Measurements from ENCODE around the gene IDNK.

Gene IDNK

DNA sequence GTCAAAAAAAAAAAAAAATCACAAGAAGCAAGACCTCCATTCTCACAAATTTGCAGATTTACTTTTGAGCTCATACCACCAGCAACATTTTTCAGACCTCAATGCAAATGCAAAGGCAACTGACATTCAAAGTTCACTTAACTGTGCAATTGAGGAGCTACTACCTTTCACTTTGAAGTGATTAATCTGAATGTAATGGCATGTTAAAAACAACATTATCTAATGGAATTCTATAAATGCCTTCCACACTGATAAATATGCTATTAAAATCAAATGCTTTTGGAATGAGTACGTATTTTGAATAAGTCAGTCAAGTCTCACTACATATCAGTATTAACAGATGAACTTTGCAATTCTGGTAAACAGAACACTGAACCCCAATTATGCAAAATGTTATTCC, 52.5 kb downstream of the IDNK start:
- Histone ChIP-seq H3K27me3 (ENCODE audit: insufficient read depth, low read length) (no peaks in the 10 kb centered on the region), H2AFZ (ENCODE audit: low read depth, low read length) (no peak overlapping the region), H3K36me3 (ENCODE audit: insufficient read depth, low read length) (peaks cover 72% of the 10 kb centered on the region), H3K4me1 (ENCODE audit: insufficient read depth, low read length) (no peaks in the 10 kb centered on the region), H3K9me3 (ENCODE audit: low read length) (no peaks in the 10 kb centered on the region), H3K4me3 (ENCODE audit: low read length) (no peak overlapping the region)

DNA sequence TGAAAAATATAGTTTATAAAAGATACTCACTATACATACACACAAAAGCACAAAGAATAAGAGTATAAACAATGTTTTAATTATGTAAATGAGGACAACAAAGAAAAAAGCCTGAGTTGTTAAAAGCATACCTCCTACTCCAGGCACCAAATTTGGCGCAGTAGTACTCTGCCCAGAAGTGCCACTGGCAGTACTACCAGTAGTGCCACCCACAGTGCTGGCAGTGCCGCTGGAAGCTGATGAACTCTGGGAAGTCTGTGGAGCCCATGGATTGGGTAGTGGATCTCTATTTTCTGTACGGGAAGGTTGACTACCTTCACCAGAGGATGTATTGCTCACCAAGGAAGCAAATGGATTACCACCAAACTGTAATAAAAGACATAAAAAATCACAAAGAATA, 54.7 kb downstream of the IDNK start:
- peaks cover 67% of the 10 kb centered on the region for H3K36me3 ChIP-seq (ENCODE audit: insufficient read depth, low read length)
- H3K4me1 ChIP-seq (ENCODE audit: insufficient read depth, low read length) = no peaks in the 10 kb centered on the region
- no peak overlapping the region for H3K4me3 ChIP-seq (ENCODE audit: low read length)
- H3K27me3 ChIP-seq (ENCODE audit: insufficient read depth, low read length) = no peaks in the 10 kb centered on the region
- H3K9me3 ChIP-seq (ENCODE audit: low read length) = no peaks in the 10 kb centered on the region
- no peak overlapping the region for H2AFZ ChIP-seq (ENCODE audit: low read depth, low read length)

DNA sequence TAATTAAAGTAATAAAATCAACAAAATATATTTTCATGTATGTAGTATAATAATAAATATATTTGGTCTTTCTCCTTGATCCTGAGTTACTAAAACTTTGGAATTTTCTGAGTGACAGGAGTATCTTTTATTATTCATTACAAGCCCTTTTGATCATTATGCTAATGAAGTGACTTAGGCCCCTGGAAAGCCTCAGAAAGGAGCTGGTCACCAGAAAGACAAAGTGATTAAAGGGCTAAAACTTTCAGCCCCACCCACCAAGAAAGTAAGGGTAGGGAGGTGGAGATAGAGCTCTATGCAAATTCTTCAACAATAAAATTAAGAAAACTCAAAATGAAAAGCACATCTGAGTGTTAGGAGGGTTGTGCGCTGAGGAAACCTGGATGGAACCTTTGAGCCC, 57.3 kb downstream of the IDNK start:
- H3K9me3 ChIP-seq (ENCODE audit: low read length) = no peaks in the 10 kb centered on the region
- H2AFZ ChIP-seq (ENCODE audit: low read depth, low read length) = no peak overlapping the region
- no peaks in the 10 kb centered on the region for H3K4me1 ChIP-seq (ENCODE audit: insufficient read depth, low read length)
- H3K4me3 ChIP-seq (ENCODE audit: low read length) = no peak overlapping the region
- no peaks in the 10 kb centered on the region for H3K27me3 ChIP-seq (ENCODE audit: insufficient read depth, low read length)
- H3K36me3 ChIP-seq (ENCODE audit: insufficient read depth, low read length) = peaks cover 58% of the 10 kb centered on the region

DNA sequence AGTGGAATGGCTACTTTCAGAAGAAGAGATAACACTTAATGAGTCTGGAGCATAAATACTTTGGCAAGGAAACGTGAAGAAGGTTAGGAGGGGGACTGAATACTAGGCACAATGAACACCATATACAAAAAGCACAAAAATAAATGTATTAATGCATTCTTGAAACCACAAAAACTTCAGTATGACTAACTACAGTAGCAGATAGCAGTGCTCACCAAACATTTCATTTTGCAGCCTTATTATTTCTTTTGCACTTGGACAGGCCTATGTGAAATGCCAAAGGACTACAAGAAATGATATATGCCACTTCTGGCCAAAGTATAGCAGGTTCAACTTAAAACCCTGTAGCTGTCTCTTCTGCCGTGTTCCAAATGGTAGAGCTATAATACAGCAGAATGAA, 58.5 kb downstream of the IDNK start:
- H3K36me3 ChIP-seq (ENCODE audit: insufficient read depth, low read length) = peaks cover 53% of the 10 kb centered on the region
- H3K4me3 ChIP-seq (ENCODE audit: low read length) = no peak overlapping the region
- no peak overlapping the region for H2AFZ ChIP-seq (ENCODE audit: low read depth, low read length)
- H3K27me3 ChIP-seq (ENCODE audit: insufficient read depth, low read length) = no peaks in the 10 kb centered on the region
- H3K9me3 ChIP-seq (ENCODE audit: low read length) = no peaks in the 10 kb centered on the region
- H3K4me1 ChIP-seq (ENCODE audit: insufficient read depth, low read length) = no peaks in the 10 kb centered on the region

DNA sequence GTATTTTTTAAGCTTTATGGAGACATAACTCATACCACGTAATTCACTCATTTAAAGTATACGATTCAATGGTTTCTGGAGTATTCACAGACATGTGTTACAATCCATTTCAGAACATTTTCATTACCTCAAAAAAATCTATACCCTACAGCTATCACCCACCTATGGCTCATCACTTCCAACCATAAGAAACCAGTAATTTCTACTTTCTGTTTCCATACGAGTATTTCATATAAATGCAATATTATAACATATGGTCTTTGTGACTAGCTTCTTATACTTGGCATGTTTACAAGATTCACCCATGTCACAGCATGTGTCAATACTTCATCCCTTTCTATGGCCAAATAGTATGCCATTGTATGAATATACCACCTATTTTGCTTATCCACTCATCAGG, 66.0 kb downstream of the IDNK start:
- Histone ChIP-seq H3K27me3 (ENCODE audit: insufficient read depth, low read length) (no peaks in the 10 kb centered on the region), H2AFZ (ENCODE audit: low read depth, low read length) (no peak overlapping the region), H3K4me1 (ENCODE audit: insufficient read depth, low read length) (no peaks in the 10 kb centered on the region), H3K4me3 (ENCODE audit: low read length) (no peak overlapping the region), H3K9me3 (ENCODE audit: low read length) (no peaks in the 10 kb centered on the region), H3K36me3 (ENCODE audit: insufficient read depth, low read length) (peaks cover 9% of the 10 kb centered on the region)

DNA sequence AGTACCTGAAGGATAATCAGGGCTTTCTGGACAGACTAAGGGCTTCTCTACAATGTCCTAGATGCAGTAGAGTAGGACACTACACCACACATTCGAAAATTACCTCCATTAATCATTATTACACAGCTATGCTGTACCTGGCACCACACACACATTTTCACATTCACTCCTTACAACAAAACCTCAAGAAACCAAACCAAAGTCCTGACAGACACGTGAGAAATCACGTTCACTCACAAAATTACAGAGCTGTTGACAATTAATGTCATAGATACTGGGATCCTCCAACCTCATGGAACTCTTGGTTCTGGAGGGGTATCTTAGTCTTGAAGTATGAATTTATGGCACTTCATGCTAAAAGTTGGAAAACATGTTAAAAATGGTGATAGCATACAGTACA, 68.5 kb downstream of the IDNK start:
- H2AFZ ChIP-seq (ENCODE audit: low read depth, low read length) = no peak overlapping the region
- H3K4me3 ChIP-seq (ENCODE audit: low read length) = no peak overlapping the region
- H3K4me1 ChIP-seq (ENCODE audit: insufficient read depth, low read length) = no peaks in the 10 kb centered on the region
- H3K27me3 ChIP-seq (ENCODE audit: insufficient read depth, low read length) = no peaks in the 10 kb centered on the region
- no peaks in the 10 kb centered on the region for H3K9me3 ChIP-seq (ENCODE audit: low read length)
- H3K36me3 ChIP-seq (ENCODE audit: insufficient read depth, low read length) = no peaks in the 10 kb centered on the region

All from neuron (in vitro differentiated cells).